Fibroblast of lung (primary cell): ENCODE data around the gene DCAF6.

Experiments
- CTCF ChIP-seq, 2 donors: IDR thresholded peaks in 1 of 2; conservative IDR thresholded peaks in 1 of 2; 1 replicate in 1 of 2; 2 replicates in 1 of 2; pipeline ENCODE4 v1.5.1; 2011 to 2012; ENCODE audit warnings: low read length in 2 of 2, control low read depth in 1 of 2, inconsistent platforms in 1 of 2, low read depth in 1 of 2, mild to moderate bottlenecking in 1 of 2
- EZH2 ChIP-seq: IDR thresholded peaks from 2 replicates; pipeline ENCODE4 v1.5.1; 2012; ENCODE audit warnings: low read length, control low read depth, mild to moderate bottlenecking; ENCODE audit errors: missing control alignments

- TF ChIP-seq CTCF (conservative IDR thresholded peaks at IDR 0.05 in 1 of 2, IDR thresholded peaks at IDR 0.05 in 1 of 2; ENCODE audit: low read depth in 1 of 2, low read length in 2 of 2) (no peak), EZH2 (no peak)
Measured at GRCh38 chr1:168100315-168101002, 164.0 kb downstream of the DCAF6 start.
